Measurements from ENCODE around the gene TTC7B.
A peak's percentile ranks its signal among the peaks of the same experiment; 100 is the strongest.

Gene TTC7B

DNA sequence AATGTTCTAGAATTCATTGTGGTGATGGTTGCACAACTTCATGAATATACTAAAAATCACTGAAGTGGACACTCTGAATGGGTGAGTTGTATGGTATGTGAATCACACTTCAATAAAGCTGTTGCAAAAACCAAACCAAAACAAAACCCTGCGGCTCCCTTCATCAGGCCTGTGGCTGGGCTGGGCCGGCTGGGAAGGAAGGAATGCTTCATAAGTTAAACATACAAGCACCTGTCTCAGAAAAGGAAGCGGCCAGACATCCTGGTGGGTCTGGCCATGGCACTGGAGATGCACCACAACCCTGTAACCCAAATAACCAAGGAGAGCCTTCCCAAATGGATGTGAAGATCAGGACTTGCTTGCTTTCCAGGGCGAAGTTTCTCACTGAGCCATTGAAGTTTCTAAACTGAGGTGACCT, 34.9 kb downstream of the TTC7B start:
- FAIRE-seq (peak; percentile 78), DNase-seq (ENCODE audit: insufficient read length, low spot score) (no peak)
- no peak for TF ChIP-seq POLR2A (IDR thresholded peaks at IDR 0.05; ENCODE audit: low read depth, low read length)

DNA sequence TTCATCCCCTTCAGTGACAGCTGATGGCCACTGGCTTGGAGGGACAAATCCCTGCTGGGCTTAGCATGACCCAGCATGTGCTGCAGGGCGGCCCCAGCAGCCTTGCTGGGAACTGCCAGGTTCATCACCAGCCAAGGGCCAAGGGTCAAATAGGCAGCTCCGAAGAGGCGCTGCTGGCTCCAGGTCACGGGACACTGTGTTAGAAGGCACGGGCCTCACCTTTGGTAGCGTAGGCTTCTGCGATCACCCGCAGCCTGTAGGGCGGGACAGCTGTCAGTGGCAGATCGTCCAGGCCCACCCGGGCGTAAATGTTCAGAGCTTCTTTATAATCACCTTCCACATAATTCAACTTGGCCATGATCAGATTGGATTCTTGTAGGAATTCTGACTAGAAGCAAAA, 35.7 kb downstream of the TTC7B start:
- FAIRE-seq = no peak
- DNase-seq (ENCODE audit: insufficient read length, low spot score) = no peak
- TF ChIP-seq POLR2A (IDR thresholded peaks at IDR 0.05; ENCODE audit: low read depth, low read length) = no peak

DNA sequence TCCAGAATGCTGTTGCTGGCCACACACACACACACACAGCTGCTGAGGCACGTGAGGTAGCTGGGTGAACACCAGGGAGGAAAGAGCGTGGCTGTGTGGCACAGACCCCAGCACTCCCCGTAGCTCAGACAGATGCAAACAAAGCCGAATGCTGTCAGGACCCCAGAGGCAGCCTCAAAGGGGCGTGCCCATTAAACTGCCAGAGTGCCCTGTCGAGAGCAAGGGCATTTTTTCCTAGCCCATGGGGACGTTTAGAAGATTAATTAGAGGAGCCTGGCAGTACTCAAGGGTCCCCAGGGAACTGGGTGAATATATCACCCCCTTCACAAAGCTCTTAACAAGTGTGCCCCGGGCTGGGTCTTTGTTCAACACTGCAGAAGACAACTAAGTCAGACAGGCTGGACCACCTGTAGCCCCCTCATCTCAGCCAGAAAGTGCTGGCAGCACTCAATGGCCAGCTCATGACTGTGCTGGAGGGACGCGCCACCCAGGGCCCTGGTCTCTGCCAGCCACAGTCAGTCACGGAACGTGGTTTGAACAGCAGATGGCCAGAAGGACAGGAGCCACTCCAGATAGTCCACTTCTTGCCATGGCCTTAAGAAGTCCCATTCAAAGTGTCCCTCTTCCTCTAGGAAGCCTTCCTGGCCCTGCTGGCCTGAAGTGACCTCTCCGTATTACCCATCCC, 37.5 kb downstream of the TTC7B start:
- DNase-seq (ENCODE audit: insufficient read length, low spot score) (no peak), FAIRE-seq (no peak)
- TF ChIP-seq POLR2A (IDR thresholded peaks at IDR 0.05; ENCODE audit: low read depth, low read length) = no peak

DNA sequence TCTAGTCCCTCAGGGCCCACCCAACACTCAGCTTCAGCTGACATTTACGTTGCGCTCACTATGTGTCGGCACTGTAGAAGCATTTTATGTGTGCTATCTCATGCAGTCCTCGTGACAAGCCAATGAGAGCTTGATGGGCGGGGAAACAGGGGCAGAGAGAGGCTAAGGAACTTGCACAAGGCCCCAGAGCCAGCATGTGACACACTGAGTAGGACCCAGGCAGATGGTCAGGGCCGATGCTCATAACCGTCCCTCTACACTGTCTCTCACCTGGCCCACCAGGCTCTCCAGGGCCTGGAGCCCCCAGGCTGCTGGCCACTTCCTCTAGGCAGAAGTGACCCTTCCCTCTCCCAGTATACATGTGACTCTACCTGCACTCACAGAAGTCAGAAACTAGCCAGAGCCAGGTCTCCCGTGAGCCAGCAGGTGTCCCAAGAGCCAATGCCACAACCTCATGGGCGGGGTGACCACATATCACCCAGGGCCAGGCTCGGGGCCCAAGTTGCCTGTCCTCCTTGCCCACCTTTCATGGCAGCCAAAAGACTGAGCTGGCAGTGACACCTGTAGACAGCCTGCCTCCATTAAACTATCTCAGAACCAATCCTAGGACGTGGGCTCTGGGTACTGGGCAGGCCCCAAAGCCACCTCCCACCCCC, 38.3 kb downstream of the TTC7B start:
- TF ChIP-seq POLR2A (IDR thresholded peaks at IDR 0.05; ENCODE audit: low read depth, low read length) = no peak
- DNase-seq (ENCODE audit: insufficient read length, low spot score) = no peak
- no peak for FAIRE-seq

DNA sequence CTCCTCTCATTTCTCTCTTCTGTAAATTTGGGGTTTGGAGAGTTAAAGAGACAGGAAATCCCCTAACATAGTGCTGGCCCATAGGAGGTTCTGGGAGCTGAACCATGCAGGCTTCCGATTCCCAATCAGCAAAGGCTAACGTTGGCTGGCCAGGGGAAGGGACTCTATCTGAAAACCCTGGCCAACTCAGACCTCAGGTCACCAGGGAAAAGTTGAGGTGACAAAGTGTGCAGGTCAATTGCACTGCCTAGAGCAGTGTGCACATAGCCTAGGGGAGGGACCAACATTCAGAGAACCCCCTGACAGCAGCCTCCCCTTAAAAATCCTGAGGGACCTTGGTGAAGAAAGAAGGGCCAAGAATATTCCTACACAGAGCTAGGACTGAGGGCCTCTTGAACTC, 38.9 kb downstream of the TTC7B start:
- no peak for TF ChIP-seq POLR2A (IDR thresholded peaks at IDR 0.05; ENCODE audit: low read depth, low read length)
- FAIRE-seq = no peak

DNA sequence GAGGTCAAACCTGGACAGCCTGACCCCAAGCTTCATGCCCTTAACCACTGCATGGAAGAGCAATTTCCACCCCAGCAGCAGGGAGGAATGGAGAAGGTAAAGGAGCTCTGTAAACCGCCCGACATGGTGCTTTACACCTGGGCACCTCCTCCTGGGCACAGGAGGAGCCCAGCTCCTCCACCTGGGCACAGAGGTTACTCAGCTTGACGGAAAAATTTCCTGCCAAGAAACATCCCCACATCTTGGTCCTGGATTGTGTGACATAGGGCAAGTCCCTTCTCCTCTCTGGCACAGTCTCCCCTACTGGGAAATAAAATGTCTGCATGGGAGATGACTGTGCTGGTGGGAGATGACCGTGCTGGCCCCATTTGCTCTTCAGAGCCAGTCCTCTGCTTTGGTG, 40.8 kb downstream of the TTC7B start:
- DNase-seq (ENCODE audit: insufficient read length, low spot score) = no peak
- TF ChIP-seq POLR2A (IDR thresholded peaks at IDR 0.05; ENCODE audit: low read depth, low read length) = no peak
- FAIRE-seq = no peak

More for the DNA sequence above, 38.9 kb downstream of the TTC7B start:
- DNase-seq (ENCODE audit: insufficient read length, low spot score) = no peak

DNA sequence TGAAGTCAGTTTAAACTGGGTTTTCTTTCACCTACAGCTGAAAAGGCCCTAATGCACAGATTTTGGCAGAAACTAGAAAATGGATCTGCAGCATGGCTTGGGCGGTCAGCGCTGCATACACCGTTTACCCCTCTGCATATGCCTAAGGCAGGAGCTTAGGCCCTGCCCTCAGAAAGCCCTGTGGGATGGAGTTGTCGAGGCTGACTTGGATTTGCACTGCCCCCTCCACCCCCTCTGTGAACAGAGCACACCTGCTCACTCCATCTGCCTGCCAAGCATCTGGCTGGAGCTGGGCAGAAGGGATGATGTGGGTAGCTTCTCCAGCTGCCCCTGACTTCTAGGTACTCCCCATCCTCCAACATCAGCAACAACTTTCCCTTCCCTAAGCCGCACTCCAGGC, 41.9 kb downstream of the TTC7B start:
- no peak for FAIRE-seq
- TF ChIP-seq POLR2A (IDR thresholded peaks at IDR 0.05; ENCODE audit: low read depth, low read length) = no peak
- DNase-seq (ENCODE audit: insufficient read length, low spot score) = no peak

DNA sequence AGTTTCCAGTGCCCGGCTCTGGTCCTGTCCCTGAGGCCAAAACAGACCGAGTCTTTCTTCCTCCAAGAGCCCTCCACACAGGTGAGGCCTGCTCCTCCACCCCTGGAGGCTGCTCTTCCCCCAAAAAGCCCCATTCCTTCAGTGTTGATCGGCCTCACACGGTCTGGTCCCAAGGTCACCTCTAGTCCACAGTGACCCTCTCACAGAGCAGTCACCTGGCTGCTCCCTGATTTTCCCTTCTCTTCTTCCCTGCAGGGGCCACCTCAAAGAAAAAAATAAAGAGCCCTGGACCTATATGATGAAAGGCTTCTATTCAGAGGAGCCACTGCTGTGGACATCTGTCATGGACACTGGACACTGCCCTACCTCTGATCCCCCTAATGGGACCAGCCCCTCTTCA, 42.5 kb downstream of the TTC7B start:
- FAIRE-seq = no peak
- DNase-seq (ENCODE audit: insufficient read length, low spot score) = no peak
- no peak for TF ChIP-seq POLR2A (IDR thresholded peaks at IDR 0.05; ENCODE audit: low read depth, low read length)

DNA sequence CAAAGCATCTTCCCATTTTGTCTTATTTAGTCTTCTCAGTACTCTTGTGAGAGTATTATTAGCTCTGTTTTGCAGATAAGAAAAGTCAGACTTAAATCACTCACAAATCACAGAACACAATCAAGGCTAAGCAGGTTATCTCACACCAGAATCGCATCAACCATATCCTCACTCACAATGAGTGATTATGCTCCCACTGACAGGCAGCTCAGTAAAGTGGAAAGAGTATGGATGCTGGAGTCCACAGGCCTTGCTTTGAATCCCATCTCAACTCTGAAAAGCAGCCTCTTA, 43.1 kb downstream of the TTC7B start:
- no peak for TF ChIP-seq POLR2A (IDR thresholded peaks at IDR 0.05; ENCODE audit: low read depth, low read length)
- DNase-seq (ENCODE audit: insufficient read length, low spot score) (no peak), FAIRE-seq (no peak)

DNA sequence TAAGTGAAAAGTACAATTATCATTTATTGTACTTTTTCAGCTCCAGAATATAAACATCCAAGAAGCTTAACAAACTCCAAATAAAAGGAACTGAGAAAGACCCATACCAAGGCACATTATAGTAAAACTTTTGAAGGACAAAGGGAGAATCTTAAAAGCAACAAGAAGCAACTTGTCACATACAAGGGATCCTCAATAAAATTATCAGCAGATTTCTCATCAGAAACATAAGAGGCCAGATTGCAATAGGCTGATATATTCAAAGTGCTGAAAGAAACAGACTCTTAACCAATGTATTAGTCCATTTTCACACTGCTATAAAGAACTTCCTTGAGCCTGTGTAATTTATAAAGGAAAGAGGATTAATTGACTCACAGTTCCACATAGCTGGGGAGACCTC, 48.3 kb downstream of the TTC7B start:
- DNase-seq (ENCODE audit: insufficient read length, low spot score) = no peak
- peak; percentile 6 for FAIRE-seq
- TF ChIP-seq POLR2A (IDR thresholded peaks at IDR 0.05; ENCODE audit: low read depth, low read length) = no peak

DNA sequence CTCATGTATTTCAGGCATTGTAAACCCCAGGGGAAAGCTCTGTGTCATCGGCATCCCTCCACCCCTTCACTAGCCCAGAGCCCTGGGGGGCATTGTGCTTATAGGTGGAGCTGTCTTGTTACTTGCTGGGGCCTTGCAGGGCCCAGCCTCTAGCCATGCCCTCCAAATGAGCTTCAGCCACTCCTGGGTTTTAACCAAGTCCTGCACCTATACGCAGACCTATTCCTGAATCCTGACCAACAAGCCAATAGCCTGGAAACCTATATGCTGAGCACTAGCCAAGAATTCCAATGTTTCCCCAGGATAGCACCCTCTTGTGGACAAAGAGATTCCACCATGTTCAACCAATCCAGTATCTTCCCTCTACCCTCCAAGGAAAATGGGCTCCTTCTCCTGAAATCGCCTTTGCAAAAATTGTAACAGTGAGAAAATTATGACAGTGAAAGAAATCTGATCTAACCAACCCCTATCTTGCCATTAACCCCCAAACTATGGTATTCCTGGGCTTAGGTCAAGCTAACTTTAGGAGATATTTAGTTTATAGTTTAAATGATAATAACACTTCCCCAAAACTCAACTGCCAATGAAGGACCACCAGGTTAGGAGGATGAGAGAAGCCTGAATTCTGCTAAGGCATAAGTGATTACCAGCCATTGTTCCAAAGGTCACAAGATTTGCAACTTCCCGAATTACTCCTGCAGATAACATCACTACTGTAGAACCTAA, 55.5 kb downstream of the TTC7B start:
- no peak for TF ChIP-seq POLR2A (IDR thresholded peaks at IDR 0.05; ENCODE audit: low read depth, low read length)
- peak; percentile 45 for DNase-seq (ENCODE audit: insufficient read length, low spot score)
- peak; percentile 48 for FAIRE-seq

DNA sequence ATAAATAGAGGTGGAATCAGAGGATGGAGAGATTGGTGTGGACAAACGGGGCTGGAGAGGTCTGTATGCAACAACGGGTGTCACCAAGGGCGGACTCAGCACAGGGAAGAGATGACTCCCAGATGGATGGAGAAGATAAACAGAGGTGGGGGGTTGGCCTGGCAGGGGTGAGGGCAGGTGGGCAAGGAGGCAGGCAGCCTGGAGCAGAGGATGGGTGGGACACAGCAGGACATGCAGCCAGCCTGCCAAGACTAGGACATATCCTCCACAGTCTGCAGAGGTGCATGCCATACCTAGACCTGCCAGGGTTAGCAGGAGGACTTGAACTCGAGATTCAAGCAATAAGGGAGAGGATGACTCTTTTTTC, 56.2 kb downstream of the TTC7B start:
- FAIRE-seq = no peak
- TF ChIP-seq POLR2A (IDR thresholded peaks at IDR 0.05; ENCODE audit: low read depth, low read length) = no peak
- DNase-seq (ENCODE audit: insufficient read length, low spot score) = no peak

DNA sequence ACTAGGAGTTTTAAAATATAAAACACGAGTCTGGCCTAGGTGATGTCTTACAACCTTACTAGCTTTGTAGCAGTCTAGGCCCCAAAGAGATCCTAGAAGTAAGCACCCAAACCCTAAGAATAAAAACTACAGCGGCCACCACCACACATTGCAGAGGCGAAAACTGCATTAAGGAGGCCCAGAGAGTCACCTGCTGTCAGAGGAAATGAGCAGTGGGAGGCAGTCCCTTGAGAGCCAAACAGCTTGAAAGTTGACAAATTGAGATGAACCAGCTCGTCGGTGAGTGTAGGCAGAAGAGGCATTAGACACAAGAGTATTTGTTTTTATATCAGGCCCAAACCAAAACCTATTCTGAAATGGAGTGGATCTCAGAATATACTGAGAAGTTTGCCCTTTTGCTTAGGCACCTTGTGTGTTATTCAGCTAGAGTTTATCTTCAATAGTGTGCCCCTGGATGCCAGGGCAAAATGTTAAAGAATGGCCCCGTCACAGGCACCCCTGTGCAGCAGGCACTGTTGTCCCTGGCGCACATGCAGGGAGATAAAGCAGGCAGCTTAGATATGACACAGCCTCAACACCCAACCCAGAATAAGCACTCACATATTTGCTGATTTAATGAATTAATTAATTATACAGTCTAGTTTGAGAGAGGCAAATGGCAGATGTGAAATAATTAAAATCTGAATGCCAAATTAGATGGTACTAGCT, 56.7 kb downstream of the TTC7B start:
- DNase-seq (ENCODE audit: insufficient read length, low spot score) = no peak
- no peak for FAIRE-seq
- no peak for TF ChIP-seq POLR2A (IDR thresholded peaks at IDR 0.05; ENCODE audit: low read depth, low read length)

DNA sequence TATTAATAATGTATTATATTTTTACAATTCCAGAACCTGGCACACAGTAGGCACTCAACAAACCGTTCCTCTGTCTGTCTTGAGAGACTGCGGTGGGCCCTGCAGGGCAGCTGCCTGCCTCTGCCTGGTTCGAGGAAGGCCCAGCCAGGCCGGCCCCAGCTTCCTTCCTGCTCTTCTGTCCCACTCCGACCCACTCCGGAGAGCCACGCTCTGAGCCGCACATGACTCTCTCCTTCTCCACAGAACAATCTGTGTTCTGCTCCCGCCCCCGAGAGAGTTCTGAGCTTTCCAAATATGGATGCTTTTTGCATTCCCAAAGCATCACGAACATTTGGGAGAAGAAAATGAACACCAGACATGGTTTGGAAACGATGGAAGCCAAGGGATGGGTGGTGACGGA, 57.3 kb downstream of the TTC7B start:
- DNase-seq (ENCODE audit: insufficient read length, low spot score) (no peak), FAIRE-seq (no peak)
- no peak for TF ChIP-seq POLR2A (IDR thresholded peaks at IDR 0.05; ENCODE audit: low read depth, low read length)

All from H54 (cell line).